ENCODE results near the gene EAF1.
"Not testable (repeated sequence)": the region's sequence is repeated elsewhere in the genome, so short reads cannot be mapped to it uniquely, and the experiment has no call there.

Gene EAF1

GRCh38 chr3:15409239-15409638, 18.2 kb upstream of the EAF1 start:
- no peak for TF ChIP-seq CTCF (conservative IDR thresholded peaks at IDR 0.05; ENCODE audit: control insufficient read depth, insufficient read depth, low read depth, low read length)
- peak; percentile 57 for DNase-seq (ENCODE audit: low read depth)
- no peak overlapping the region for H3K4me3 ChIP-seq (ENCODE audit: control insufficient read depth, low read depth, low read length)

- no peak overlapping the region for H3K4me3 ChIP-seq (ENCODE audit: control insufficient read depth, low read depth, low read length)
- no peak for DNase-seq (ENCODE audit: low read depth)
- TF ChIP-seq CTCF (conservative IDR thresholded peaks at IDR 0.05; ENCODE audit: control insufficient read depth, insufficient read depth, low read depth, low read length), result no peak
Measured at GRCh38 chr3:15409774-15410173, 17.6 kb upstream of the EAF1 start.

GRCh38 chr3:15410966-15411365, 16.4 kb upstream of the EAF1 start:
- H3K4me3 ChIP-seq (ENCODE audit: control insufficient read depth, low read depth, low read length); DNase-seq (ENCODE audit: low read depth): not testable (repeated sequence)

- peak; percentile 56 for DNase-seq (ENCODE audit: low read depth)
- no peak for TF ChIP-seq CTCF (conservative IDR thresholded peaks at IDR 0.05; ENCODE audit: control insufficient read depth, insufficient read depth, low read depth, low read length)
- no peak overlapping the region for H3K4me3 ChIP-seq (ENCODE audit: control insufficient read depth, low read depth, low read length)
Measured at GRCh38 chr3:15420871-15421270, 6.5 kb upstream of the EAF1 start.

- peak overlapping the region; percentile 99 for H3K4me3 ChIP-seq (ENCODE audit: control insufficient read depth, low read depth, low read length)
- DNase-seq (ENCODE audit: low read depth), result no peak
Measured at GRCh38 chr3:15426579-15427118, 749 bp upstream of the EAF1 start.

GRCh38 chr3:15427981-15428380, 583 bp downstream of the EAF1 start:
- H3K4me3 ChIP-seq (ENCODE audit: control insufficient read depth, low read depth, low read length), result peak overlapping the region; percentile 99
- no peak for DNase-seq (ENCODE audit: low read depth)
- no peak for TF ChIP-seq CTCF (conservative IDR thresholded peaks at IDR 0.05; ENCODE audit: control insufficient read depth, insufficient read depth, low read depth, low read length)

More at GRCh38 chr3:15426579-15427118, 749 bp upstream of the EAF1 start:
- TF ChIP-seq CTCF (conservative IDR thresholded peaks at IDR 0.05; ENCODE audit: control insufficient read depth, insufficient read depth, low read depth, low read length), result no peak

- no peak for TF ChIP-seq CTCF (conservative IDR thresholded peaks at IDR 0.05; ENCODE audit: control insufficient read depth, insufficient read depth, low read depth, low read length)
- DNase-seq (ENCODE audit: low read depth), result peak; percentile 81
- H3K4me3 ChIP-seq (ENCODE audit: control insufficient read depth, low read depth, low read length), result peak overlapping the region; percentile 99
Measured at GRCh38 chr3:15428539-15428938, 1.1 kb downstream of the EAF1 start.
